DMS79 (cell line): ENCODE measurements around the gene C1orf198.

ENCODE experiments used
- DNase-seq: peaks from one replicate; lab custom pipeline; 2025; lab: John Stamatoyannopoulos, UW

The C1orf198 gene

GRCh38 chr1:230892018-230892491 is 23.7 kb upstream of the C1orf198 start:
- DNase-seq = no peak

- no peak for DNase-seq
Observed at GRCh38 chr1:230891413-230891812, 23.1 kb upstream of the C1orf198 start.

GRCh38 chr1:230884646-230885045 is 16.3 kb upstream of the C1orf198 start:
- no peak for DNase-seq

- DNase-seq = no peak
Observed at GRCh38 chr1:230883967-230884366, 15.6 kb upstream of the C1orf198 start.

GRCh38 chr1:230879778-230880177 is 11.5 kb upstream of the C1orf198 start:
- DNase-seq = no peak

GRCh38 chr1:230878591-230878990 is 10.3 kb upstream of the C1orf198 start:
- no peak for DNase-seq

- no peak for DNase-seq
Observed at GRCh38 chr1:230877924-230878590, 9.7 kb upstream of the C1orf198 start.

GRCh38 chr1:230877146-230877923 is 9.0 kb upstream of the C1orf198 start:
- no peak for DNase-seq

GRCh38 chr1:230876660-230877059 is 8.3 kb upstream of the C1orf198 start:
- no peak for DNase-seq

- no peak for DNase-seq
Observed at GRCh38 chr1:230875370-230875769, 7.0 kb upstream of the C1orf198 start.

- DNase-seq = no peak
Observed at GRCh38 chr1:230870916-230871315, 2.6 kb upstream of the C1orf198 start.

GRCh38 chr1:230869500-230869899 is 1.2 kb upstream of the C1orf198 start:
- DNase-seq = no peak

GRCh38 chr1:230868736-230869385 is 540 bp upstream of the C1orf198 start:
- DNase-seq = peak; percentile 34

- DNase-seq = no peak
Observed at GRCh38 chr1:230867101-230867902, 1.0 kb downstream of the C1orf198 start.

GRCh38 chr1:230866171-230867070 is 1.9 kb downstream of the C1orf198 start:
- no peak for DNase-seq

- DNase-seq = no peak
Observed at GRCh38 chr1:230865062-230865817, 3.1 kb downstream of the C1orf198 start.

GRCh38 chr1:230864441-230864840 is 3.9 kb downstream of the C1orf198 start:
- no peak for DNase-seq

GRCh38 chr1:230863449-230863848 is 4.9 kb downstream of the C1orf198 start:
- DNase-seq = no peak

- DNase-seq = no peak
Observed at GRCh38 chr1:230861970-230862595, 6.2 kb downstream of the C1orf198 start.

- no peak for DNase-seq
Observed at GRCh38 chr1:230861489-230861888, 6.8 kb downstream of the C1orf198 start.
